HG03108 (cell line): ENCODE measurements around the gene MPC2.
A peak's percentile ranks its signal among the peaks of the same experiment; 100 is the strongest.
"Not testable (repeated sequence)": the region's sequence is repeated elsewhere in the genome, so short reads cannot be mapped to it uniquely, and the experiment has no call there.

Experiments used
- ATAC-seq: cut with Tn5 transposase; IDR thresholded peaks from one replicate; pipeline ENCODE4 v1.9.1; 2021; ENCODE audit warnings: moderate library complexity; ENCODE audit not compliant: unreplicated experiment

MPC2 gene

DNA sequence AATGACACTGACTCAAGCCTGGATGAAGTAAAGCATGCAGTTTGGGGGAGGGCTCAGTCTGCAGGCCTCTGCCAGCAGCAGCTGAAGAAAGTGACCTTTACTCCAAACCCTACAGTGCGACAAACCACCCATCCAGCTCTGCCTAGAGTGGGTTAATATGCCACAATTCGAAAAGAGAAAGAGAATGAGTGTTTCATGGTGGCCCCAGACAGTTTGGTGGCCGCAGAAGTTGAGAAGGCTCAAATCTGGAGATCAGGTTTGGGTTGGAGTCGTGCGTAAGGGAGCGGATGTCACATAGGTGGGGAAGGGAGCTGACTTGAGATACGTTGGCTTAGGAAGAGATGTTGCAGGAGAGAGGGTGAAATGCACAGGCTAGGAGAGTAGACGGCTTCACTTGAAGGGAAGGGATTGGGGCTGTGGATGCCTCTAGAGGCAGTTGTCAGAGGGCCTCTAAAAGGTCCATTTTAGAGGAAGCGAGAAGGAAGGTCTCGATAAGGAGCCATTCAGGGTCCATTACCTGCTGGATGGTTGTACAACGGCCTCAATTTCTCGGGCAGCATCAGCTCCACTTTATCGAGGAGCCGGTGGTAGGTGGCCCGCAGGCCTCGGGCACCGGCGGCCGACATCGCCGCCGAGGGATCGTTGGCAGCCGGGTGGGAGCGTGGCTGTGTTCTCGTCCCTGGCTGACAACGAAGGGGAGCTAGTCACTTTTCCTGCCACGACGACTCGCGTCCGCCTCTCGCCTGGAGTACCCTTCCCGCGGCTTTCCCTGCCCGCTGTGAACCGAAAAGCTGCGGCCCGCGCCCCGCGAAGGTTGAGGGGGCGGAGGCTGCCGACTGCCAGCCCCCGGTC is 1.4 kb downstream of the MPC2 start:
- ATAC-seq = peak; percentile 4

DNA sequence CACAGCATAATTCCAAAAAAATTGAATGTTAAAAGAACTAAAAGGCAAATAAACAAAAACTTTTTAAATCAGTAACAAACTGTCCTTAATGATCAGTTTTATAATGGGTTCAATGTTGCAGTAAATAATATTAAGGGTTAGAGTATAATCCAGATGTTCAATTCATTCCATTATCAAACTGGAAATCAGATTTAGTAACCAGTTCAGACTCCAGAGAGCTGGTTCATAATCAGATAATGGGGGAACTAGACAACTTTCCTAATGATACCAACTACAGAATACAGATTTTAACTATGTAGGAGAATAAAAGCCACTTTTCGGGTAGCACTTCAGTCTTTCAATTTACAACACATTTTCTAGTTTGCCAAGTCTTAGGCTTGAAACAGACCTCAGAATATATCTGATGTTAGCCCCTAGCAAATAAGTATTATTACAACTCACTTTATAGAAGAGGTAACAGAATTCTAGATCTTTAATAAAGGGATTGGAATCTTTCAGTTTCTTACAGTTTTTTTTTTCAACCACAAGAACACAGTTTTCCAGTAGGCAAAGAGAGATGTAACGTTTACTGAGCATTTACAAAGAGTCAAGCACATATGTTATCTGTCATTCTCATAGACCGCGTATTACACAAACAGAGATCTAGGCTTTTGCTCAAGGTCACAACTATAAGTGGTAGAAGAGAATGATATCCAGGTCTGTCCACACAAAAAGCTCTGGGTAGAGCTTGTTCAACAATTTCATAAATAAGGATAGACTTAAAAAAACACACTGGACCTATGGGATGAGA is 2.3 kb downstream of the MPC2 start:
- ATAC-seq = no peak

DNA sequence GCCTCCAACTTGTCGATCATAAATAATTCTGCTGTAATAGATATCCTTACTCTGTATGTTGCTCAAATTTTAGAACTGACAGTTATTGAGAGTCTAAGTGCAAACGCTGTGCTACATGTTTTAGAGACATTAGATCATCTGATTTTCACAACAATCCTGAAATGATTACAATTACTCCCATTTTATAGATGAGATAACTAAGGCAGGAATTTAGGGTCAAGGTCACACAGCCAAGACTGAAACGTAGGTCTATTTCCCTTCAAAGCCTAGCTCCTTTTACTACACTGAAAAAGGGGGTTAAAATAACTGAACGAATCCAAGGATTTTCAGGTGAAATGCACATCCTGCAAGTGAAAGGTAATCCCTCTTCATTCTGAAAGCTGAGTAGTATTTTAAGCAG is 3.1 kb downstream of the MPC2 start:
- no peak for ATAC-seq

DNA sequence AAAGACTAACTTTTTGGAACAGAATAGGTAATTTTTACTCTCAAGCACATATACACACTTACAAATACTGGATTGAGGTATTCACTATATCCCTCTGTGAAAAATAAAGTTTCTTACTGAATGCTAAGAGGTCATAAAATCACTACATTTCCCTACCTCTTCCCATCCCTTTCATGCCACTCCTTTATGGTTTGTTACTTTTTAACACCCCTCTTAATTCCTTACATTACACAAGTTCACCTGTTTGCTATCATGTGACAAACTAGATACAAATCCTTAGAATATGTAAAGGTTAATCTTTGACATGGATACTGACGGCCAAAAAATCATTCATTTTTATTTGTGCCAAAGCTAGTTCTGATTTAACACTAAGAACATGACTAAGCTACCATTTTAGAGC is 7.1 kb downstream of the MPC2 start:
- no peak for ATAC-seq

DNA sequence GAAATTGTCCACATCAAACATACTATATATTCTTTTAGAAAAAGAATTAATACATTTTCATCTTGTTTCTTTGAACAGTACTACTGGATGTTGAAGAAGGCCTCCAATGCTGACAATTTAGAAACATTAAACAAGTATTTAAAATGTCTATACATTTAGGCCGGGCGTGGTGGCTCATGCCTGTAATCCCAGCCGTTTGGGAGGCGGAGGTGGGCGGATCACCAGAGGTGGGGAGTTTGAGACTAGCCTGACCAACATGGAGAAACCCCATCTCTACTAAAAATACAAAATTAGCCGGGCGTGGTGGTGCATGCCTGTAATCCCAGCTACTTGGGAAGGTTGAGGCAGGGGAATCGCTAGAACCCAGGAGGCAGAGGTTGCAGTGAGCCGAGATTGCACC is 8.0 kb downstream of the MPC2 start:
- ATAC-seq = not testable (repeated sequence)

- ATAC-seq = no peak
Observed at GRCh38 chr1:167928457-167928852, 8.4 kb downstream of the MPC2 start.

DNA sequence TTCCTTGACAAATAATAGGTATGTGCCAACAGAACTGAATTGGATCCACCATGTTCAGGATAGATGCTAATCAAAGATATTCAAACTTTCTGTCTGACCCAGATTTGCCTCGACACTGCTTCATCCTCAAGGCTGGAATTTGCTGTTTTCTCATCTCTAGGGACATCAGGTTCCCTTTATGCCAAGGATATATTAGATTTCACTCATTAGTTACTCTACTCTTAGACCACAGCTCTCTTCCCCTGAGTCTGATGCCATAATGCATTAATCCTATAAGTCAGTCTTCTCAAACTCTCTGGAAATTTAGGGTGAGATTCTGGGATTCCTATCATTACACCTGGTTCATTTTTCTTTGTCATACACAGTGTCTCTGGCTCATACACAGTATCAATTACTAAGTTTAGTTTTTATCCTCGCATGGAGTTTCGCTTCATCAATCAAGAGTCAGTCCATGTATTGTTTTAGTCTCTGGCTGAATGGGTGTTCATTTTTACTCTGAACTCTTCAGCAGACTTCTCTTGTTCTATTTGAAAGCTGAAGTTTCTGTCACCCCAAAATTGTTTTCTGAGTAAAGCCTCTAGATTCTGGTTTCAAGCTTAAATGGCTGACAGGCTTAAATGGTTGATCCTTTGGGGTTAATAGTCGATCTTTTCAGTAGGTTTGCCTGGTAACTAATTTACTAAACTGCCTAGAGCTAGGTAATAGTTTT is 9.7 kb downstream of the MPC2 start:
- ATAC-seq = peak; percentile 45

- no peak for ATAC-seq
Observed at GRCh38 chr1:167926486-167926997, 10.3 kb downstream of the MPC2 start.

DNA sequence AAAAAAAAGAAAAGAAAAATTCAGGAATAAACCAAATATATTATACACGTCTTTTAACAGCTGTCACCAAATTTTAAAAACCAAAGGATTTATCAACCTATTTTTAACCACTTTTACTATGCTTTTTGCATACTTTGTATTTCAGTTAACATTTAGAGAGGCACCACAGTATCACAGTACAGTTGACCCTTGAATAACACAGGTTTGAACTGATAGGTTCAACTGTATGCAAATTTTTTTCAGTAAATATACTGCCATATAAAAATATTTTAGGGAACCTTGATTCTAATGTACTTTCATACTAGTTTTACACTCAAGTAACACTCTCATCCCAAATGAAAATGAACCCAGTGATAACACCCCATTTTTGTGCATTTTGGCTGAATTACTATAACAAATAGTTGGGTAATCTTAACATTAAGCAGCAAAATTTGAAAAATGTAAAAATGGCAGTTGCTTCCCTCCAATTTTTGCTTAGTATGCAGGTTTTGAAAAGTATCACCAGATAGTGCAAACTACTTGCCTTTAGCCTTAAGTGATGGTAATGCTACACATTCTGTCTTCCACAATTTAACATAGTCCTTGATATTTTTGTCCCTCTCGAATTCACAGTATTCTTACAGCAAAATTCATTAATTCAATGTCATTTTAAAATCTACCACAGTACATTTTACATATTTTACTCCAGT is 12.2 kb downstream of the MPC2 start:
- no peak for ATAC-seq

GRCh38 chr1:167924102-167924501 is 12.8 kb downstream of the MPC2 start:
- ATAC-seq = no peak

DNA sequence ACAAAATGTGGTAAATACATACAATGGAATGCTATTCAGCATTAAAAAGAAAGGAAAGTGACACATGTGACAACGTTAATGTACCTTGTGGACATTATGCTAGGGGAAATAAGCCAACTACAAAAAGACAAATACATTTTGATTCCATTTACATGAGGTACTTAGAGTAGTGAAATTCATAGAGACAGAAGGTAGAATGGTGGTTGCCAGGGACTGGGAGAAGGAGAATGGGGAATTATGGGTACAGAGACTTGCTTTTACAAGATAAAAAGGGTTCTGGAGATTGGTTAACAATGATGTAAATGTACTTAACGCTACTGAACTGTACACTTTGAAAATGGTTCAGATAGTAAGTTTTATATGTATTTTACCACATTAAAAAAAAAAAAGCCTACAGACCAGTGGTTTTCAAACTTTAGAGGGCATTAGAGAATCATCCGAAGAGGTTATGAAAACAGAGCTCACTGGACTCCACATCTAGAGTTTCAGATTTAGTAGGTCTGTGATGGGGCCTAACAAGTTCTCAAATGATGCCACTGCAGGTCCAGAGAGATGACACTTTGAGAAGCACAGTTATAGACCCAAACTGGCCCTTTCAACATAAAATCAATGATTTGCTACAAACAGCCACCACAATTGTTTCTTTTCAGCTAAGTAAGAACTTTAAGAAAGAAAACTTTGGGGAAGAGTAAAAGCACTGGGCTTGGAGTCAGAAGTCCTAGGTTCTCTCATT is 13.4 kb downstream of the MPC2 start:
- no peak for ATAC-seq

- ATAC-seq = no peak
Observed at GRCh38 chr1:167922611-167923074, 14.2 kb downstream of the MPC2 start.

DNA sequence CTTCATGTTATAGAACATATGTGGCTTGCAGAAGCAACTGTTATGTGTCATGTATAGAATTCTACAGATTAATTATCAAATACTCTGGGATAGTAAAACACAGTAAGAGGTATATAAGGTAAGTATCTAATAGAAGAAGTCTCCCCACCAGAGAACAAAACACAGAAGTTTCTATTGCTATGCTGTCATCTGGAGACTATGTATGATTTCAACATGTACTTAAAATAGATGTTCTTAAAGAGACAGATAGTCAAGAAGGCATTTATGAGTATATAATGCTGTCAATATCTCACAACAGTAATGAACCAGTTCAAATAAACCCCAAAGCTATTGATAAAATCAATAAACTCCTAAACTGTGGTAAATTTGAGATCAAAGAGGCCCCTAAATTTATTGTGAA is 14.8 kb downstream of the MPC2 start:
- ATAC-seq = no peak

- no peak for ATAC-seq
Observed at GRCh38 chr1:167916766-167917511, 19.9 kb downstream of the MPC2 start.

DNA sequence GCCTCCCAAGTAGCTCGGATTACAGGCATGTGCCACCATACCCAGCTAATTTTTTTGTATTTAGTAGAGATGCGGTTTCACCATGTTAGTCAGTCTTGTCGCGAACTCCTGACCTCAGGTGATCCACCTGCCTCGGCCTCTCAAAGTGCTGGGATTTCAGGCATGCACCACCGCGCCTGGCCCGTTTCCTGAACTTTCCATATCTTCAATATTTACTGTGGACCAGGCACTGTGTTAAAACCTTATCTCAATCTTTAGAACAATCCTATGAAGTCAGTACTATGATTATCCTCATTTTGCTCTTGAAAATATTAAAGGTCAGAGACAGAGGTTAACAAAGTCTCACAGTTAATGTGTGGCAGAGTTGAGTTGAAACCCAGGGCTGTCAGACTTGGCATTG is 21.3 kb downstream of the MPC2 start:
- ATAC-seq = no peak

DNA sequence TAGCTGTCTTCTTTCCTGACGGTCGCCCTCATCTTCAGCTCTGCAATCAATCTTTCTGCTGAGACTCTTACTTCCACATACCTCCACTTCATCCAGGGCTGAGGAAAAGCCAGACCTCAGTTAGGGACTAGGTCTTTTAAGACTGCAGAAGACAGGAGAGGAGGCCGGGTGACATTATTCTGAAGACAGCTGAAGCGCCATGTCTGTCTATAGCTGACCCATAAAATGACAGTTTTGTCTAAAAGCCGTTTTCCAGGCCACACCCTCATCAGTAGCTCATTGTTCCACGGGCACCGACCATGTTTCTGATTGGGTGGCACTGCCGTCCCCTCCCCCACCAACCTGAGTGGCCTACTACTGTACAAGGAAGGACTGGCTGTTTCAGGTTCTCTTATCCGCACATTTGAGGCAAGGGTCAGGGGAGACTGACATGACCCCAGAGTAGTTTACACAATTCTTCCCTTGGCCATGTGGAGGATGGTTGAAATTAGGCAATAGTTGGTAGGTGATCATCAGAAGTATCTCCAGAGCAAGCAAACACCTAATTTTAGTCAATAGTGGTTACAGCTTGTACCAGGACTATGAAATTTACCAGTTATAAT is 22.9 kb downstream of the MPC2 start, which contains the start of gene ADCY10:
Gene ADCY10 (minus strand): TSS at position 240 of the 602 bp plus-strand sequence. CDS start 8,994 bp downstream, outside the sequence.
- ATAC-seq = no peak

DNA sequence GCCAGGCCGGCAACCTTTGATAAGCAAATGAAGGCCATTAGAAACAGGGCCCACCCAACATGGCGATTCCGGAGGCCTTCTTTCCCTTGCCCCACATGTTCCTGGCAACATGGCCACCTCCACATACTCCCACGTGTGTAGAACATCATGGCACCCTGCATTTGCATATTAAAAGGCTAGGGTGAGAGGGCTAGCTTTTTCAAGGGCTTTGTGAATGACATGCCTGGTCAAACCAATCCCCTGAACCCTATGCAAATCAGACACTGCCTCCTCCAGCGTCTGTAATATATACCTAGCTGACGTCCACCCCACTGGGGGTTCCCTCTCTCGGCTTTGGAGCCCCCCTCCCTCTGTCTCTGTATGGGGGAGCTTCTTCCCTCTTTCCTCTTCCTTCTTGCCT is 24.6 kb downstream of the MPC2 start:
- no peak for ATAC-seq

GRCh38 chr1:167911413-167911812 is 25.5 kb downstream of the MPC2 start:
- ATAC-seq = no peak

- ATAC-seq = no peak
Observed at GRCh38 chr1:167910530-167910929, 26.3 kb downstream of the MPC2 start.
